Measurements from ENCODE around the gene EVPL. TPM values are rescaled to one million over a fixed set of nuclear protein-coding genes. Genes with fewer than 3 reads are reported as not detected.
A peak's percentile ranks its signal among the peaks of the same experiment; 100 is the strongest.

EVPL gene
- total and polyA plus RNA-seq, 2 of the 13 experiments (the other 11 are each of a cell fraction or from before 2014, with no cell fraction given): 2.1 to 8.2 TPM

DNA sequence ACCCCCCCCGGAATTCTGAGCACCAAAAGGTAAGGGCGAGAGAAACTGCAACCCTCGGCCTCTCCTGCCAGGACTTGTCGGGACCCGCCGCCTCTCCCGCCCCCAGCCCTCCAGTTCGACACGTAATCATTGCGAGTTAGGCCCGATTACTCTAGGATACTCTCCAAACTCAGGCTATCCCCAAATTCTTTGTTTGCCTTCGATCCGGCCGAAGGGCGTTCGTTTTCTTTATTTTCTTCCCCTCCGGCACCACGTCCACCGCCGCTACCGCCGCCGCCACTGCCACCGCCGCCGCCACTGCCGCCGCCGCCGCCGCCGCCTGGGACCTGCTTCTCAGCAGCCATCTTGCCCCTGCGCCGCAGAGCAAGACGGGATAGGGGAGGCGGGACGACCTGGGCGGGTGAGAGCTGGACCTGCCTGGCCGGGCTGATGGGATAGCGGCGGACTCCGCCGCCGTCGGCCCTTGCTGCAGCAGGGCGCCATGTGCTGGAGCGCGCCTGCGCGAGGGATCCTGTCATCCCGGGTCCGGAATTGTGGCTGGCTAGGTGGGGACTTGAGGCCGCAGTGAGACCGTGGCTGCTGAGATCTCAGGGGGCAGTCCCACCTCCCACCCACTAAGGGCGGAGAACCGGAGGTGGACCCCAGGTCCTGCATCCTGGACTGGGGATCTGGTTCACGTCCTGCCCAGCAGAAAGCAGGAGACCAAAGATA is 45.2 kb upstream of the EVPL start, which contains the start of gene SRP68 (continued):
- TF ChIP-seq, protein P1, sequence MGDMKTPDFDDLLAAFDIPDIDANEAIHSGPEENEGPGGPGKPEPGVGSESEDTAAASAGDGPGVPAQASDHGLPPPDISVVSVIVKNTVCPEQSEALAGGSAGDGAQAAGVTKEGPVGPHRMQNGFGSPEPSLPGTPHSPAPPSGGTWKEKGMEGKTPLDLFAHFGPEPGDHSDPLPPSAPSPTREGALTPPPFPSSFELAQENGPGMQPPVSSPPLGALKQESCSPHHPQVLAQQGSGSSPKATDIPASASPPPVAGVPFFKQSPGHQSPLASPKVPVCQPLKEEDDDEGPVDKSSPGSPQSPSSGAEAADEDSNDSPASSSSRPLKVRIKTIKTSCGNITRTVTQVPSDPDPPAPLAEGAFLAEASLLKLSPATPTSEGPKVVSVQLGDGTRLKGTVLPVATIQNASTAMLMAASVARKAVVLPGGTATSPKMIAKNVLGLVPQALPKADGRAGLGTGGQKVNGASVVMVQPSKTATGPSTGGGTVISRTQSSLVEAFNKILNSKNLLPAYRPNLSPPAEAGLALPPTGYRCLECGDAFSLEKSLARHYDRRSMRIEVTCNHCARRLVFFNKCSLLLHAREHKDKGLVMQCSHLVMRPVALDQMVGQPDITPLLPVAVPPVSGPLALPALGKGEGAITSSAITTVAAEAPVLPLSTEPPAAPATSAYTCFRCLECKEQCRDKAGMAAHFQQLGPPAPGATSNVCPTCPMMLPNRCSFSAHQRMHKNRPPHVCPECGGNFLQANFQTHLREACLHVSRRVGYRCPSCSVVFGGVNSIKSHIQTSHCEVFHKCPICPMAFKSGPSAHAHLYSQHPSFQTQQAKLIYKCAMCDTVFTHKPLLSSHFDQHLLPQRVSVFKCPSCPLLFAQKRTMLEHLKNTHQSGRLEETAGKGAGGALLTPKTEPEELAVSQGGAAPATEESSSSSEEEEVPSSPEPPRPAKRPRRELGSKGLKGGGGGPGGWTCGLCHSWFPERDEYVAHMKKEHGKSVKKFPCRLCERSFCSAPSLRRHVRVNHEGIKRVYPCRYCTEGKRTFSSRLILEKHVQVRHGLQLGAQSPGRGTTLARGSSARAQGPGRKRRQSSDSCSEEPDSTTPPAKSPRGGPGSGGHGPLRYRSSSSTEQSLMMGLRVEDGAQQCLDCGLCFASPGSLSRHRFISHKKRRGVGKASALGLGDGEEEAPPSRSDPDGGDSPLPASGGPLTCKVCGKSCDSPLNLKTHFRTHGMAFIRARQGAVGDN (CRISPR knock-in tag; IDR thresholded peaks at IDR 0.05): peak; percentile 100
- peak; percentile 83 for TF ChIP-seq MIXL1 (CRISPR knock-in tag; IDR thresholded peaks at IDR 0.05)
- no peak for TF ChIP-seq U2AF2 (IDR thresholded peaks at IDR 0.05; ENCODE audit: low read depth, low read length)
- TF ChIP-seq, protein P2, sequence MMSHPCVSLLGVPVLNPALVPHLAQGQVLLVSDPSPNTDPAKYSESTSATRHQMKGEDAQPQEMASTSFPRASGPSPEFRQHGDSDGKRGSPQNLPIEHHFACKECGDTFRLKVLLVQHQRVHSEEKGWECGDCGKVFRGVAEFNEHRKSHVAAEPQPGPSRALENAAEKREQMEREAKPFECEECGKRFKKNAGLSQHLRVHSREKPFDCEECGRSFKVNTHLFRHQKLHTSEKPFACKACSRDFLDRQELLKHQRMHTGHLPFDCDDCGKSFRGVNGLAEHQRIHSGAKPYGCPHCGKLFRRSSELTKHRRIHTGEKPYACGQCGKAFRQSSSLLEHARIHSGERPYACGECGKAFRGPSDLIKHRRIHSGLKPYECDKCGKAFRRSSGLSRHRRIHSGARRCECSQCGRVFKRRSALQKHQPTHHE (CRISPR knock-in tag; IDR thresholded peaks at IDR 0.05; ENCODE audit: borderline replicate concordance): peak; percentile 62; the same call in 1 of the 2 replicates
- peak; percentile 90 for TF ChIP-seq SKI (IDR thresholded peaks at IDR 0.05; ENCODE audit: partially characterized antibody)
- TF ChIP-seq, protein P3, sequence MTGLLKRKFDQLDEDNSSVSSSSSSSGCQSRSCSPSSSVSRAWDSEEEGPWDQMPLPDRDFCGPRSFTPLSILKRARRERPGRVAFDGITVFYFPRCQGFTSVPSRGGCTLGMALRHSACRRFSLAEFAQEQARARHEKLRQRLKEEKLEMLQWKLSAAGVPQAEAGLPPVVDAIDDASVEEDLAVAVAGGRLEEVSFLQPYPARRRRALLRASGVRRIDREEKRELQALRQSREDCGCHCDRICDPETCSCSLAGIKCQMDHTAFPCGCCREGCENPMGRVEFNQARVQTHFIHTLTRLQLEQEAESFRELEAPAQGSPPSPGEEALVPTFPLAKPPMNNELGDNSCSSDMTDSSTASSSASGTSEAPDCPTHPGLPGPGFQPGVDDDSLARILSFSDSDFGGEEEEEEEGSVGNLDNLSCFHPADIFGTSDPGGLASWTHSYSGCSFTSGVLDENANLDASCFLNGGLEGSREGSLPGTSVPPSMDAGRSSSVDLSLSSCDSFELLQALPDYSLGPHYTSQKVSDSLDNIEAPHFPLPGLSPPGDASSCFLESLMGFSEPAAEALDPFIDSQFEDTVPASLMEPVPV (CRISPR knock-in tag; IDR thresholded peaks at IDR 0.05): peak; percentile 94
- TF ChIP-seq HMGA1 (CRISPR knock-in tag; conservative IDR thresholded peaks at IDR 0.05): no peak
- TF ChIP-seq, protein P4, sequence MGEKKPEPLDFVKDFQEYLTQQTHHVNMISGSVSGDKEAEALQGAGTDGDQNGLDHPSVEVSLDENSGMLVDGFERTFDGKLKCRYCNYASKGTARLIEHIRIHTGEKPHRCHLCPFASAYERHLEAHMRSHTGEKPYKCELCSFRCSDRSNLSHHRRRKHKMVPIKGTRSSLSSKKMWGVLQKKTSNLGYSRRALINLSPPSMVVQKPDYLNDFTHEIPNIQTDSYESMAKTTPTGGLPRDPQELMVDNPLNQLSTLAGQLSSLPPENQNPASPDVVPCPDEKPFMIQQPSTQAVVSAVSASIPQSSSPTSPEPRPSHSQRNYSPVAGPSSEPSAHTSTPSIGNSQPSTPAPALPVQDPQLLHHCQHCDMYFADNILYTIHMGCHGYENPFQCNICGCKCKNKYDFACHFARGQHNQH (CRISPR knock-in tag; IDR thresholded peaks at IDR 0.05): peak; percentile 89
- TF ChIP-seq ZNF530 (CRISPR knock-in tag; IDR thresholded peaks at IDR 0.05; ENCODE audit: low read depth): no peak
- TF ChIP-seq DMAP1 (CRISPR knock-in tag; IDR thresholded peaks at IDR 0.05): peak; percentile 79
- peak; percentile 84 for TF ChIP-seq FOXO1 (CRISPR knock-in tag; IDR thresholded peaks at IDR 0.05)
- TF ChIP-seq SRSF4 (IDR thresholded peaks at IDR 0.05; ENCODE audit: low read depth, low read length, poor library complexity, severe bottlenecking): no peak
- peak; percentile 55; the same call in 1 of the 2 replicates for TF ChIP-seq ZNF777 (CRISPR knock-in tag; IDR thresholded peaks at IDR 0.05)
- no peak for TF ChIP-seq PHB2 (IDR thresholded peaks at IDR 0.05; ENCODE audit: partially characterized antibody)
- peak; percentile 81 for TF ChIP-seq ZC3H13 (CRISPR knock-in tag; IDR thresholded peaks at IDR 0.05)
- TF ChIP-seq ZNF570 (CRISPR knock-in tag; IDR thresholded peaks at IDR 0.05; ENCODE audit: borderline replicate concordance): peak; percentile 88
- TF ChIP-seq ZNF772 (CRISPR knock-in tag; IDR thresholded peaks at IDR 0.05): peak; percentile 88
- TF ChIP-seq, protein P5, sequence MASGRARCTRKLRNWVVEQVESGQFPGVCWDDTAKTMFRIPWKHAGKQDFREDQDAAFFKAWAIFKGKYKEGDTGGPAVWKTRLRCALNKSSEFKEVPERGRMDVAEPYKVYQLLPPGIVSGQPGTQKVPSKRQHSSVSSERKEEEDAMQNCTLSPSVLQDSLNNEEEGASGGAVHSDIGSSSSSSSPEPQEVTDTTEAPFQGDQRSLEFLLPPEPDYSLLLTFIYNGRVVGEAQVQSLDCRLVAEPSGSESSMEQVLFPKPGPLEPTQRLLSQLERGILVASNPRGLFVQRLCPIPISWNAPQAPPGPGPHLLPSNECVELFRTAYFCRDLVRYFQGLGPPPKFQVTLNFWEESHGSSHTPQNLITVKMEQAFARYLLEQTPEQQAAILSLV (CRISPR knock-in tag; IDR thresholded peaks at IDR 0.05; ENCODE audit: borderline replicate concordance): peak; percentile 99
- TF ChIP-seq SMYD3 (CRISPR knock-in tag; IDR thresholded peaks at IDR 0.05): no peak

Measured in HepG2 (cell line).